Brain pericyte (primary cell): ENCODE data around the gene RRH.

ENCODE experiments used
- DNase-seq: peaks from one replicate; pipeline ENCODE4 v3.0.0-alpha.2; 2012; ENCODE audit warnings: low read depth, low spot score

Gene RRH

DNA sequence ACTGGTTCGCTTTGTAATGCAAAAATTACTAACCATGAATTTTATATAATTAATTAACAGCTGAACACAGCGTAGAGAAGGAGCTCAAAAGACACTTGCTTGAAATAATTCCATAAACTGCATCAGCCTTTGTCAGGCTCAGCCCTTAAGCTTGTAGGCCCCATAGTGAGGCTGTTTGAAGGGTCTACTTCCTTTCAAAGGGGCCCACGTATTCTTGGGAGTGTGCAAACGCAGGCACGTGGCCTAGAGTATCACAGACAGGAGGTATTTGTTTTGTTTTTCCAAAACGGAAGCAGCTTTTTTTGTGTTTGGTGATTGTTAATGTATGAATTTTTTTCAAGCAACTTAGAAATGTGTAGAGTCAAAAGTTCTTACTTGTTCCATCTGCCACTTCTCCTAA, 59.3 kb downstream of the RRH start:
- no peak for DNase-seq

- no peak for DNase-seq
Measured at GRCh38 chr4:109890076-109890475, 62.3 kb downstream of the RRH start.
